ENCODE results near the gene GTPBP4. TPM values are rescaled to one million over a fixed set of nuclear protein-coding genes. Genes with fewer than 3 reads are reported as not detected.

GTPBP4 gene
- total and polyA plus RNA-seq, 2 of the 8 experiments (the other 6 are each of a cell fraction or from before 2014, with no cell fraction given): 16.9 to 98.1 TPM

DNA sequence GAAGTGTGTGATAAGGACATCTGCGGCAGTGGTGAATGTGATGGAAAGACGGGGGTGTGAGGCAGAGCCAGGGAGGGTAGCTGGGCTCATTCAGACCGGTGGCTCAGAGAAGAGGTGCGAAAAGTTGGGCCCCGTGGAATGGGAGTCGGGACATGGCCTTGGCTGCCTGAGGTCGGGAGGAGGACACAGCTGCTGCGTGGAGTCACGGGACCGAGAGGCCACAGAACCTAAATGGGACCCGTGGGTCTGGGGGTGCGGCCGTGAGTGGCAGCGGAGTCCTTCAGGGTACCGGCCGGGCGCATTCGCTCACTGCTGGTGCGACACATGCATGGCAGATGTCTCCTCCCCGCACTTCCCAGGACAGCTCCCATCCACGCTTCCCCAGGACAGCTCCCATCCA lies 33.8 kb upstream of the GTPBP4 start:
- CTCF ChIA-PET (ENCODE audit: partially characterized antibody): interaction anchor here (0.6 to 1.8 kb wide), 4 partner anchors 9 to 57 kb away, joined by 3 to 6 read pairs (median 4); no protein-coding TSS in a partner anchor
- TF ChIP-seq NANOG (IDR thresholded peaks at IDR 0.05; ENCODE audit: insufficient read depth, low read depth, low read length, poor library complexity, severe bottlenecking) (no peak), POU5F1 (IDR thresholded peaks at IDR 0.05; ENCODE audit: low read depth, low read length) (no peak), TAF1 (IDR thresholded peaks at IDR 0.05; ENCODE audit: low read depth, low read length) (no peak), CTBP2 (IDR thresholded peaks at IDR 0.05; ENCODE audit: borderline replicate concordance, insufficient read depth, insufficient read length, low read length) (no peak), NRF1 (IDR thresholded peaks at IDR 0.05; ENCODE audit: low read depth, low read length) (no peak), CHD1 (IDR thresholded peaks at IDR 0.05; ENCODE audit: low read depth, low read length) (no peak), RBBP5 (IDR thresholded peaks at IDR 0.05; ENCODE audit: borderline replicate concordance, low read depth, low read length) (no peak), SIRT6 (IDR thresholded peaks at IDR 0.05; ENCODE audit: low read length) (no peak), KDM1A (IDR thresholded peaks at IDR 0.05; ENCODE audit: borderline replicate concordance, low read length) (no peak), RFX5 (IDR thresholded peaks at IDR 0.05; ENCODE audit: borderline replicate concordance, low read depth, low read length) (no peak), SRF (IDR thresholded peaks at IDR 0.05; ENCODE audit: low read depth, low read length) (no peak), ZNF274 (IDR thresholded peaks at IDR 0.05; ENCODE audit: borderline replicate concordance, extremely low read depth, low read length) (no peak), RAD21 (IDR thresholded peaks at IDR 0.05 in 1 of 2, conservative IDR thresholded peaks at IDR 0.05 in 1 of 2; ENCODE audit: low read depth in 2 of 2, low read length in 2 of 2) (no peak), CREB1 (IDR thresholded peaks at IDR 0.05) (no peak), SP2 (IDR thresholded peaks at IDR 0.05; ENCODE audit: low read length) (no peak)

More for the DNA sequence above, 33.8 kb upstream of the GTPBP4 start:
- H3K79me2 ChIP-seq (ENCODE audit: control insufficient read depth in 1 of 2, insufficient read depth in 2 of 2, low read length in 2 of 2): no peaks in the 10 kb centered on the region
- H3K27ac ChIP-seq (ENCODE audit: low read depth, low read length): no peak overlapping the region
- H4K5ac ChIP-seq (ENCODE audit: insufficient read length, low read depth, low read length): no peak overlapping the region
- H2BK15ac ChIP-seq (ENCODE audit: low read length): no peak overlapping the region
- H3K4me3 ChIP-seq (ENCODE audit: extremely low read depth in 1 of 4, insufficient read depth in 2 of 4, low read depth in 3 of 4, low read length in 4 of 4): no peak overlapping the region
- DNase-seq (ENCODE audit: low read depth in 1 of 2, low spot score in 2 of 2) (no peak), FAIRE-seq (no peak)
- H2BK20ac ChIP-seq (ENCODE audit: low read length): no peak overlapping the region
- H3K23ac ChIP-seq (ENCODE audit: insufficient read length): no peak overlapping the region
- no peak overlapping the region for H3K9ac ChIP-seq (replicated peaks in 1 of 4; ENCODE audit: extremely low read depth in 1 of 4, low read depth in 3 of 4, low read length in 3 of 4)
- no peaks in the 10 kb centered on the region; a peak in 2 of 7 replicates for H3K4me1 ChIP-seq (replicated peaks in 1 of 4; ENCODE audit: control insufficient read depth in 3 of 4, insufficient read depth in 4 of 4, low read length in 3 of 4)
- H4K8ac ChIP-seq (ENCODE audit: extremely low read depth, insufficient read depth, low read length): no peak overlapping the region
- H3K23me2 ChIP-seq (ENCODE audit: low read depth, low read length): no peaks in the 10 kb centered on the region; the same call in 1 of the 2 replicates
- no peak overlapping the region for H3K4me2 ChIP-seq (ENCODE audit: insufficient read depth in 1 of 2, low read depth in 2 of 2, low read length in 2 of 2)
- no peak overlapping the region for H2BK5ac ChIP-seq (ENCODE audit: low read depth, low read length)
- no peak overlapping the region for H3K14ac ChIP-seq (ENCODE audit: insufficient read length)
- no peaks in the 10 kb centered on the region for H3K79me1 ChIP-seq (ENCODE audit: low read depth, low read length)
- no peak overlapping the region for H2AFZ ChIP-seq (ENCODE audit: low read length)
- no peak overlapping the region for H3K56ac ChIP-seq (replicated peaks; ENCODE audit: insufficient read length, low read depth, low read length)
- no peak overlapping the region for H3K18ac ChIP-seq (ENCODE audit: extremely low read depth, low read length)
- H2BK12ac ChIP-seq (ENCODE audit: low read depth, low read length): no peak overlapping the region
- no peak overlapping the region for H2BK120ac ChIP-seq (replicated peaks; ENCODE audit: low read depth, low read length)
- no peaks in the 10 kb centered on the region for H4K20me1 ChIP-seq (replicated peaks in 1 of 2; ENCODE audit: control insufficient read depth in 1 of 2, insufficient read depth in 2 of 2, low read length in 2 of 2)
- POLR2A ChIA-PET (ENCODE audit: partially characterized antibody): interaction anchor here (1.2 to 1.5 kb wide), 2 partner anchors 18 to 35 kb away, joined by 4 read pairs; no protein-coding TSS in a partner anchor
- WGBS, 2 experiments (ENCODE audit: extremely low coverage in 1 of 2, insufficient coverage in 1 of 2, insufficient read length in 1 of 2, insufficient replicate concordance in 2 of 2, low coverage in 1 of 2, low lambda C conversion rate in 2 of 2, missing lambda C conversion rate in 1 of 2): 94% methylated on average over 16 of the region's 21 CpGs; no CpG with 5 or more reads in 1 of the 2 experiments
- H4K91ac ChIP-seq (replicated peaks; ENCODE audit: insufficient read length, low read length): no peak overlapping the region
- H3K4ac ChIP-seq (replicated peaks; ENCODE audit: insufficient read length, low read depth, low read length): no peak overlapping the region
- no peak overlapping the region for H2AK5ac ChIP-seq (ENCODE audit: low read depth, low read length)
- no peaks in the 10 kb centered on the region for H3K9me3 ChIP-seq (ENCODE audit: insufficient read depth in 2 of 2, low read depth in 1 of 2, low read length in 1 of 2)
- no peaks in the 10 kb centered on the region for H3K36me3 ChIP-seq (ENCODE audit: control insufficient read depth in 2 of 4, insufficient read depth in 4 of 4, low read length in 3 of 4)
- H3K27me3 ChIP-seq (replicated peaks in 1 of 4; ENCODE audit: control insufficient read depth in 3 of 4, extremely low read depth in 1 of 4, insufficient read depth in 3 of 4, low read length in 3 of 4): no peaks in the 10 kb centered on the region

Data from H1 (cell line).